ENCODE data around the gene CEP43.
A peak's percentile ranks its signal among the peaks of the same experiment; 100 is the strongest.

GRCh38 chr6:167045828-167046580 lies 46.8 kb downstream of the CEP43 start:
- TF ChIP-seq, protein P1, sequence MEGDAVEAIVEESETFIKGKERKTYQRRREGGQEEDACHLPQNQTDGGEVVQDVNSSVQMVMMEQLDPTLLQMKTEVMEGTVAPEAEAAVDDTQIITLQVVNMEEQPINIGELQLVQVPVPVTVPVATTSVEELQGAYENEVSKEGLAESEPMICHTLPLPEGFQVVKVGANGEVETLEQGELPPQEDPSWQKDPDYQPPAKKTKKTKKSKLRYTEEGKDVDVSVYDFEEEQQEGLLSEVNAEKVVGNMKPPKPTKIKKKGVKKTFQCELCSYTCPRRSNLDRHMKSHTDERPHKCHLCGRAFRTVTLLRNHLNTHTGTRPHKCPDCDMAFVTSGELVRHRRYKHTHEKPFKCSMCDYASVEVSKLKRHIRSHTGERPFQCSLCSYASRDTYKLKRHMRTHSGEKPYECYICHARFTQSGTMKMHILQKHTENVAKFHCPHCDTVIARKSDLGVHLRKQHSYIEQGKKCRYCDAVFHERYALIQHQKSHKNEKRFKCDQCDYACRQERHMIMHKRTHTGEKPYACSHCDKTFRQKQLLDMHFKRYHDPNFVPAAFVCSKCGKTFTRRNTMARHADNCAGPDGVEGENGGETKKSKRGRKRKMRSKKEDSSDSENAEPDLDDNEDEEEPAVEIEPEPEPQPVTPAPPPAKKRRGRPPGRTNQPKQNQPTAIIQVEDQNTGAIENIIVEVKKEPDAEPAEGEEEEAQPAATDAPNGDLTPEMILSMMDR (conservative IDR thresholded peaks at IDR 0.05 in 1 of 2, IDR thresholded peaks at IDR 0.05 in 1 of 2; ENCODE audit: extremely low read depth in 1 of 2, insufficient read depth in 1 of 2, low read depth in 1 of 2, low read length in 2 of 2): peak; percentile 35 to 51
- TF ChIP-seq EZH2 (IDR thresholded peaks at IDR 0.05; ENCODE audit: borderline replicate concordance, low read length): no peak

Measured in mammary epithelial cell (primary cell).